ENCODE data around the gene ANKRD13A.

The ANKRD13A gene

DNA sequence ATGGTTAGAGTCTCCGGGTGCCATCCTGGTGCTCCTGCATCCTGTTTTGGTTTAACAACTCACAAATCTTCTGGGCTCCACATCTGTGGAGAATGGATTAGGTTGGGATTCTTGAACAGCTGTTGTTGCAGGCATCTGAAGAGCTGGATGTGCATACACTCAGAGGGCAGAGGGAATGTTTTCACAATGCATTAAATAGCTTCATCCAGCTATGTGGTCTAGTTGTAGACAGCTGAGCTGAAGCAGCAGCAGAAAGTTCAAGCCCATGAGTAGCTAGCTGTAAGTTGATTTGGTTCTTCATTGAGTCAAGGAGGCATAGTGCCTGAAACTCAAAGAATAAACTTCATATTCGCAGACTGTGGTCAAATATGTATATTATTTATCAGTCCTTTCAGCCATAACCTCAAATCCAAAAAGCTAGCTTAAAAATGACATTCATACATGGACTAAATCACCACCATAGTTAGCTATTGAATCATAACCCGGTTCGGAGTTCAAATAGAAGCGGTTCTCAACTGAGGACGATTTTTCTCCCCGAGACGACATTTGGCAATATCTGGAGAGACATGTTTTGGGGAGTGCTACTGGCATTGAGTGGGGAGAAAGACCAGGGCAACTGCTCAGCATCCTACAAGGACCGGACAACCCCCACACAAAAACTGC, 858 bp upstream of the ANKRD13A start:
- no peaks in the 10 kb centered on the region for H3K9me3 ChIP-seq
- no peaks in the 10 kb centered on the region for H3K4me1 ChIP-seq
- TF ChIP-seq, protein P1, sequence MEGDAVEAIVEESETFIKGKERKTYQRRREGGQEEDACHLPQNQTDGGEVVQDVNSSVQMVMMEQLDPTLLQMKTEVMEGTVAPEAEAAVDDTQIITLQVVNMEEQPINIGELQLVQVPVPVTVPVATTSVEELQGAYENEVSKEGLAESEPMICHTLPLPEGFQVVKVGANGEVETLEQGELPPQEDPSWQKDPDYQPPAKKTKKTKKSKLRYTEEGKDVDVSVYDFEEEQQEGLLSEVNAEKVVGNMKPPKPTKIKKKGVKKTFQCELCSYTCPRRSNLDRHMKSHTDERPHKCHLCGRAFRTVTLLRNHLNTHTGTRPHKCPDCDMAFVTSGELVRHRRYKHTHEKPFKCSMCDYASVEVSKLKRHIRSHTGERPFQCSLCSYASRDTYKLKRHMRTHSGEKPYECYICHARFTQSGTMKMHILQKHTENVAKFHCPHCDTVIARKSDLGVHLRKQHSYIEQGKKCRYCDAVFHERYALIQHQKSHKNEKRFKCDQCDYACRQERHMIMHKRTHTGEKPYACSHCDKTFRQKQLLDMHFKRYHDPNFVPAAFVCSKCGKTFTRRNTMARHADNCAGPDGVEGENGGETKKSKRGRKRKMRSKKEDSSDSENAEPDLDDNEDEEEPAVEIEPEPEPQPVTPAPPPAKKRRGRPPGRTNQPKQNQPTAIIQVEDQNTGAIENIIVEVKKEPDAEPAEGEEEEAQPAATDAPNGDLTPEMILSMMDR (IDR thresholded peaks at IDR 0.05; ENCODE audit: low read depth, low read length): no peak
- peak overlapping the region; percentile 55 for H3K4me3 ChIP-seq (ENCODE audit: low read depth, low read length)
- no peaks in the 10 kb centered on the region for H3K27me3 ChIP-seq
- no peaks in the 10 kb centered on the region for H3K36me3 ChIP-seq
- no peak for DNase-seq

DNA sequence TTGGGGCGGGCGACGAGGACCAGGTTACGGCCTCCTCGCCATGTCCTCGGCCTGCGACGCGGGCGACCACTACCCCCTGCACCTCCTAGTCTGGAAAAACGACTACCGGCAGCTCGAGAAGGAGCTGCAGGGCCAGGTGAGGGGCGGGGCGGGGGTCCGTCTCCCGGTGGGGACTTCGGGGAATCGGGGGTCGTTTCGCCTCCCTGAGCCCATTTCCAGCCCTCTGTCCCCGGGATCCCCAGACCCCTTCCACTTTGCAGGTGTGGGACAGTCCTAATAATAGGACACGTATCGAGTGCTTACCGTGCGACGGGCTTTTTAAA, 380 bp downstream of the ANKRD13A start:
- no peak for DNase-seq
- peak overlapping the region; percentile 55 for H3K4me3 ChIP-seq (ENCODE audit: low read depth, low read length)
- TF ChIP-seq, protein P1 (IDR thresholded peaks at IDR 0.05; ENCODE audit: low read depth, low read length): no peak
- no peaks in the 10 kb centered on the region for H3K27me3 ChIP-seq
- no peaks in the 10 kb centered on the region for H3K9me3 ChIP-seq
- no peaks in the 10 kb centered on the region for H3K4me1 ChIP-seq
- no peaks in the 10 kb centered on the region for H3K36me3 ChIP-seq

DNA sequence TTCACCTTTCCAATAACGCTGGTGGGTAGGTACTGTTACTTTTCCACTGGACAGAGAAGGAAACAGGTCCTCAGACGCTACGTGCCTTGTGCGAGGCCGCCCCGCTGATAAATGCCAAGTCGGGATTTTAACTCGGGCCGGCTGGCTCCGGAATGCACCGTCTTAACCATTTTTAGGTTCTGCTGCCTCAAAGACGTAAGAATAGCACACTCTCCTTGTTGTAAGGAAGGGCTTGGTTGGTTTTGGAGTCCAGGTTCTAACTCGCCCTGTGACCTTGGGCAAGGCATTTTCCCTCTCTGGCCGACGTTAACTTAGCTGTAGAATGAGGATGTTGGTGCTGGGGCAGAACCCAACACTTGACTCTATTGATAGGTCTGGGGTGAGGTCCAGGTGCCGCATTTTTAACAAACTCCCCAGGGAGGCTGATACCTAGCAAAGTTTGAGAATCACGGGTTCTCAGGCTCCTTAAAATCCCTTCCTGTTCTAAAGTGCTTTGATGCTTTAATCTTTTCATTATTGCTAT, 814 bp downstream of the ANKRD13A start:
- no peaks in the 10 kb centered on the region for H3K4me1 ChIP-seq
- H3K36me3 ChIP-seq: no peaks in the 10 kb centered on the region
- H3K4me3 ChIP-seq (ENCODE audit: low read depth, low read length): peak overlapping the region; percentile 55
- no peak for DNase-seq
- no peaks in the 10 kb centered on the region for H3K9me3 ChIP-seq
- no peaks in the 10 kb centered on the region for H3K27me3 ChIP-seq
- TF ChIP-seq, protein P1 (IDR thresholded peaks at IDR 0.05; ENCODE audit: low read depth, low read length): no peak

DNA sequence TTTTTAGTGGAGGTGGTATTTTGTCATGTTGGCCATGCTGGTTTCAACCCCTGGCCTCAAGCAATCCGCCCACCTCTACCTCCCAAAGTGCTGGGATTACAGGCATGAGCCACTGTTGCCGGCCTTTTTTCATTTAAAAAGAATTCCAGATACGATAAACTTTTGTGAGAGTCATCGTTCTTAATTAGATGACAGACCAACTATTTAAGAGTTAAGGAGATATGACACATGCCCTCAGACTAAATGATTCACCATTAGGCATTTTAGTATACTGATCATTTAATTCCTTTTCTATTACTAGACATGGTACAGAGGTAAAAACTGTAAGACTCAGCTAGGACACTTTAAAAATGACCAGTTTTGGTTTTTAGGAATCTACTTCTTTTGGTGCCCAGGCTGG, 2.4 kb downstream of the ANKRD13A start:
- H3K4me3 ChIP-seq (ENCODE audit: low read depth, low read length): no peak overlapping the region
- H3K9me3 ChIP-seq: no peaks in the 10 kb centered on the region
- no peaks in the 10 kb centered on the region for H3K36me3 ChIP-seq
- no peaks in the 10 kb centered on the region for H3K4me1 ChIP-seq
- H3K27me3 ChIP-seq: no peaks in the 10 kb centered on the region
- DNase-seq: no peak
- TF ChIP-seq, protein P1 (IDR thresholded peaks at IDR 0.05; ENCODE audit: low read depth, low read length): no peak

DNA sequence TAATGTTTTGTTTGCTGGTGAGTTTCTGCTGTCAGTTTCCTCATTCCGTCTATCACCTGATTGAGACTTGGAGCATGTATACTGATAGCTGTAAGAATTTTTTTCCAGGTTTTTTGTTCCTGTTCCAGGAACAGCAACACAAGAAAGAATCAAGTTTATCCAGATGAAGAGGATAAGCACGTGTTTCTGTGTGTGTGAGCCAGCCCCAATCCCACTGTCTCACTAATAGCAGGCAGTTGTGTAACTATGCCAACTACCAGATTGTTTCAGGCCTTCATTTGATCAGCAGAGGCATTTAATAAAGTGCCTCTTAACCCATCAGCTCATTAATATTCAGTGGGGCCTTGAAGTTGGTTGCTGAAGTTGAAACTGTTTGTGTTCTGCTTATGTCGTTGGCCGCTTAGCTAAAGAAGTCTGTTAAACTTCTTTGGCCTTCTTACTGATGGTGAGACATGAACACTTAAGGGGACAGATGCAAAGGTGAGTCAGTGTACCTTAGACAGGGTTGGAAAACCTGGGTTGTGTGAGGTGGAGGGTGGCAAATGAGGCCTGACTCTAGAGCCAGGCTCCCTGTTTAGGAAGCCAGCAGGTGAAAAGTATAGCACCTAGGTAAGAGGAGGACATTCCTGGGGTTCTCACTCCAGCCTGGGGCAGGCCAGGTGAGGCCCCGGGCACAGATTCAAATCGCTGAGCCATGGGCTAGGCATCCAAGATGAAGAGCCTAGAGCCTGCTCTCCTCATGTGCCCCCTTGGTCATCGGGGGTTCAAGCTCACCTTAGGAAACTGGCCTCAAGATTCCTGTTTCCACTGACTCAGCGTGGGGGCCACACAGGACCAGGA, 3.7 kb downstream of the ANKRD13A start:
- DNase-seq: no peak
- Histone ChIP-seq H3K36me3 (no peaks in the 10 kb centered on the region), H3K4me3 (ENCODE audit: low read depth, low read length) (no peak overlapping the region), H3K4me1 (no peaks in the 10 kb centered on the region), H3K27me3 (no peaks in the 10 kb centered on the region), H3K9me3 (no peaks in the 10 kb centered on the region)
- TF ChIP-seq, protein P1 (IDR thresholded peaks at IDR 0.05; ENCODE audit: low read depth, low read length): no peak

DNA sequence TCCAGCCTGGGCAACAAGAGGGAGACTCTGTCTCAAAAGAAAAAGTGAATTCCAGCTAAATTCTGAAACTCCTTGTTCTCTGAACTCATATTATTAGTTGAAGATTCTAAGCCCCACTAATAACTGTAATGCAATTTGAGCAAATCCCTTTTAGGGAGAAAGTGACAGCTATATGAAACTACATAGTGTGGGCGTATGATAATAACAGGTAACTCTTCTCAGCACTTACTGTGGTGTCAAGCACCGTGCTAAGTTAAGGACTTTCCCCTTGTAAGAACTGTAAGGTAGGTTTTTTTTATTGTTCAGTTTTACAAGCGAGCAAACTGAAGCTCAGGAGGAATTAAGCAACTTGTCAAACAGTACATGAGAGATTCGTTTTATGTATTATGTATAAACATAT, 5.4 kb downstream of the ANKRD13A start:
- no peaks in the 10 kb centered on the region for H3K4me1 ChIP-seq

More for the DNA sequence above, 5.4 kb downstream of the ANKRD13A start:
- H3K36me3 ChIP-seq: no peaks in the 10 kb centered on the region
- no peaks in the 10 kb centered on the region for H3K27me3 ChIP-seq
- DNase-seq: no peak
- TF ChIP-seq, protein P1 (IDR thresholded peaks at IDR 0.05; ENCODE audit: low read depth, low read length): no peak
- no peak overlapping the region for H3K4me3 ChIP-seq (ENCODE audit: low read depth, low read length)
- no peaks in the 10 kb centered on the region for H3K9me3 ChIP-seq
